Activated effector memory CD4-positive, alpha-beta T cell treated with anti-CD3 and anti-CD28 coated beads, Interleukin-2, amount 50 U/mL, for 16 hours (primary cell): ENCODE results near the gene RPS25.
"Not testable (repeated sequence)": the region's sequence is repeated elsewhere in the genome, so short reads cannot be mapped to it uniquely, and the experiment has no call there.

ENCODE experiments used
- DNase-seq: peaks from one replicate; pipeline ENCODE4 v3.0.0-alpha.2; 2020

RPS25 gene

GRCh38 chr11:119014209-119014924 is 3.8 kb downstream of the RPS25 start:
- DNase-seq, result no peak

- DNase-seq, result no peak
Observed at GRCh38 chr11:119012629-119013170, 5.4 kb downstream of the RPS25 start.

- DNase-seq, result no peak
Observed at GRCh38 chr11:119011476-119012053, 6.6 kb downstream of the RPS25 start.

- DNase-seq, result no peak
Observed at GRCh38 chr11:119006656-119007055, 11.5 kb downstream of the RPS25 start.

GRCh38 chr11:119000906-119001305 is 17.2 kb downstream of the RPS25 start:
- no peak for DNase-seq

GRCh38 chr11:118998822-118999221 is 19.3 kb downstream of the RPS25 start:
- no peak for DNase-seq

- no peak for DNase-seq
Observed at GRCh38 chr11:118998388-118998717, 19.8 kb downstream of the RPS25 start.

GRCh38 chr11:118997627-118998387 is 20.3 kb downstream of the RPS25 start, which contains the start of gene CENATAC:
CENATAC (plus strand) TSS chr11:118998138; CDS start chr11:118998198, 60 bp downstream.
- DNase-seq, result peak; percentile 99

GRCh38 chr11:118996926-118997626 is 21.1 kb downstream of the RPS25 start:
- DNase-seq, result peak; percentile 72

- DNase-seq, result not testable (repeated sequence)
Observed at GRCh38 chr11:118991486-118992038, 26.6 kb downstream of the RPS25 start.

- no peak for DNase-seq
Observed at GRCh38 chr11:118988280-118988679, 29.9 kb downstream of the RPS25 start.

- no peak for DNase-seq
Observed at GRCh38 chr11:118984825-118985224, 33.3 kb downstream of the RPS25 start.

- DNase-seq, result not testable (repeated sequence)
Observed at GRCh38 chr11:118984337-118984736, 33.8 kb downstream of the RPS25 start.

GRCh38 chr11:118980191-118980881 is 37.8 kb downstream of the RPS25 start:
- DNase-seq, result no peak

- no peak for DNase-seq
Observed at GRCh38 chr11:118979434-118979833, 38.7 kb downstream of the RPS25 start.

GRCh38 chr11:118975771-118976709 is 42.1 kb downstream of the RPS25 start:
- DNase-seq, result no peak

GRCh38 chr11:118973985-118974384 is 44.2 kb downstream of the RPS25 start:
- DNase-seq, result no peak

GRCh38 chr11:118971646-118972045 is 46.5 kb downstream of the RPS25 start, which contains the start of gene FOXR1:
FOXR1 (plus strand) TSS chr11:118971761; CDS start chr11:118971932, 171 bp downstream.
- DNase-seq, result no peak

GRCh38 chr11:118969508-118969907 is 48.6 kb downstream of the RPS25 start:
- not testable (repeated sequence) for DNase-seq
